Forelimb muscle (tissue), 1 donor: ENCODE measurements around the gene ZNF569. TPM values are rescaled to one million over a fixed set of nuclear protein-coding genes. Genes with fewer than 3 reads are reported as not detected.
"Not testable (repeated sequence)": the region's sequence is repeated elsewhere in the genome, so short reads cannot be mapped to it uniquely, and the experiment has no call there.

Experiments
- DNase-seq: peaks from one replicate; pipeline ENCODE4 v3.0.0-alpha.2; 2013; ENCODE audit warnings: low read depth
- polyA plus RNA-seq: library from polyadenylated mRNA; unstranded; fragments of 120-200 nt; gene quantifications from one replicate; pipeline ENCODE4 v1.2.1, GENCODE V29; 2013; ENCODE audit not compliant: insufficient read length

Gene ZNF569
- 8.3 TPM for polyA plus RNA-seq

DNA sequence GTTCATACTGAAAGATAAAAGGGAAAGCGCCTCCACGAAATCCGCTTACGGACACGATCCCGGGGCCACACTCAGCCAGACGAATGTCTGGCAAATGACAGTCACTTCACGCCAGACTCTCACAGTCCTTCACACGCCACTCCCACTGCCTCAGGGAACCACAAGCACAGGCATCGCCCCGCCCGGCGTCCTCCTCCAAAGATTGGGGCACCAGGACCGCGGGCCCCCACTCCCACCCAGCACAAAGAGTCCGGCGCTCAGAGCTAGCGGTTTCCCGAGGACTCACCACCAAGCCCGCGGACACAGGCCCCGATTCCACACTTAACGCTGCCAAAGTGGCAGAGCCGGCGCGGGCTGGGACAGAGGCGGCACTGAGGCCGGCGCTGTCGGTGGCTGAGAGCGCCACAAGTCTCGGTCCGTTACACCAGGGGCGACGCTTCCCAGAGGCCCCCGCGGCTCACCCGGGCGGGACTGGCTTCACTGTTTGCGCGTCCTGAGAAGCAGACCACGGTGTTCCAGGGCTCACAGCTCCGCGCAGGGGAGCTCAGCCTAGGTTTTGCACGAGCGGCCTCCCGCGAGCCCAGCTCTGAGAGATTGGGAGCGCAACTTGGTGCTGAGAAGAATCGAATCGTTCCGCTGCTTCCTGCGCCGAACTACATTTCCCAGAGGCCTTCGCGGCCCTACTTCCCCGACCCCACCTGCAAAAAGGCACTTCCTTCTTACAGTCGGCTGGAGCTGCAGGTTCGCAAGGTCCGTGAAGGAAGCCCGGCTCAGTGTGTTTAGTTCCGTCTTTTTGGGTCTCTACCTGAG is at the start of gene ZNF569:
TSS of gene ZNF569 (minus strand) at position 647 of the 810 bp plus-strand sequence. CDS start 22,523 bp downstream, outside the sequence.
- peak; percentile 91 for DNase-seq

DNA sequence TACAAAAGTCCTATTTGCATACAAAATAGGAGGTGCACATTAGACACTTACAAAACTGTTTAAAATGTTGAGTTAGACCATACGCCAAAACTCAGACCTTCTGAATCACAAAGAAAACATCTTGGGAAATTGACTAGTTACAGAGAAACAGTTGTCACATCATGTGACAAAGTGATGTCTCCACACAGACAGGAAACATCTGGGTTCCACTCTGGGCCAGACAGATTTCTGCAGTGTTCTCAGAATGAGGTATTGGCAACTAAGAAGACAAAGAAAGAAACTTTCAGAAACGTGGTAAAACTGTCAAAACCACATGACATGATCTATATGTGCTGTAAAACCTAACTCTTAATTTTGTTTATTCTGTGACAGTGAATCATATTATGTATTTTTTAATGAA is 46.2 kb upstream of the ZNF569 start:
- DNase-seq = no peak

DNA sequence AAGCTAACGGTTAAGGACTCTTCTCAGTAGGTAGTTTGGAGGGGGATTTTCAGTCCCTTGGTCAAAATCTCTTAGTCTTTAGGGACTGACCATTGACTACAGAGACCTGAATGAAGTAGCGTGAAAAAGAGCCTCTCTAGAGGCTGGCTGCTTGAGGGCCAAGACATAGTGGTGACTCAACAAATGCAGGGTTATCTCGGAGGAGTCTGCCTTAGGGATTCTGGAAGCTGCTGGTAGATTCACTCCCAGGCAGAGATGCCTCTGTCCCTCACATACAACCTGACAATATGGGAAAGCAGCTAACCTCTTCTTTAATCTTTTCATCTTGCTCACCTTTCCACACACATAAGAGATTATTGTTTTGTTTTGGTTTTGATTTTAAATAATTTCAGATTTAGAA is 44.6 kb upstream of the ZNF569 start:
- no peak for DNase-seq

DNA sequence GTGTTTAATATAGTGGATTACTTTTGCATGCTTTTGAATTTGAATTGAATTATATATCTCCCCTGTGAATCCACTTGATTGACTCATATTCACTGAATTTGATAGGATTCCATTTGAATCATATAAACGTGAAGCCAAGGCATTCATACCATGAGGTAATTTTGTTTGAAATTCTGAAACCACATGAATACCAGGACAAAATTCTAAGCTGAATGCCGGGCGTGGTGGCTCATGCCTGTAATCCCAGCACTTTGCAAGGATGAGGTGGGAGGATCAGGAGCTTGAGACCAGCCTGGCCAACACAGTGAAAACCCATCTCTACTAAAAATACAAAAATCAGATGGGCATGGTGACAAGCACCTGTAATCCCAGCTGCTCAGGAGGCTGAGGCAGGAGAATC is 43.9 kb upstream of the ZNF569 start:
- DNase-seq = no peak

DNA sequence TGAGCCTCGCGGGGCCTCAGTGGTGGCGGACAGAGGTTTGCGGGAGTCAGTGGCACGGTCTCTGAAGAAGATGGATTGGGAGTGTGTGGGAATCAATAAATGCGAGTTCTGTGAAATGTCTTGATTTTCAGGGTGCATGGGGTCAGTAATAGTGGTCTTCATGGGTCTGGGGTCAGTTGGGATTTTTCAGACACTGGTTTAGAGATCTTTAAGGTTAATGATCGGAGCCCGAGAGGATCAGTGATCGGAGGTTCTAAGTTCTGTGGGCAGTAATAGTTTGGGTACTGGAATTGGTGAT is 39.9 kb upstream of the ZNF569 start:
- DNase-seq = no peak

DNA sequence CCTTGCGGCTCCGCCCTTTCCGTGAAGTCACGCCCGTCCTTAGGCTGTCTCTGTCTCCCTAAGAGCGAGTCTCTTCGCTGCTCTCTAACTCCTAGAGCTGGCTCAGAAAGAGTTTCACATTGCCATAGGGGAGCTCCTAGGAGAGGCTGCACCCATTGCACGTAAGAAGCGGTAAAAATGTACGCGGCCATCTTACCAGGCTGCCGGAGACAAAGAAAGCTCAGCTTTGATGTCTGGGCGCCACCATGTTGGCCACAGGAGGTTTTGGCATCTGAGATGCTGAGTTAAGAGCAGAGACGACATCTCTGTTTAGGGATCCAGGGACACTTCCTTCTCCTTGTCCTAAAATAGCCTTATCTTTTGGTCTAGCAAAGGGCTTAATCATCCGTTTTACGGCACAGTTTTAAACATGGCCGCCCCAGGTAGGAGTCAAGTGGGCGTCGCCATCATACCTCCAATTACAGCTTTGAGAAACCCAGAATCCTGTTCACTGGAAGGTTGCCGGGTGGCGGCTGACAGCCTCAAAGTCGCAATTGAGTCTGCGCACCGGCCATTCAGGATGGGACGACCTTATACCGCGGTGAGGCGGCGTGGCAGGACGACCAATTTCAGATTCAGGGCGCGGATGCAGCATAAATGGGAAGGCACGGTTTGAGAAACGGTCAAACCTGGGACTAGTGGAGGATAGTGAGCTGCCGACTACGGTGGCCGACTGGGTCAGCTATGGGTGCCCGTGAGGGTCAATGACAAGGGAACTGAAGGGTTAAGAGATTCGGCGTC is 39.3 kb upstream of the ZNF569 start, which contains the start of gene ZNF793:
TSS of gene ZNF793 (plus strand) at position 553 of the 780 bp plus-strand sequence. CDS start 16,501 bp downstream, outside the sequence.
- peak; percentile 65 for DNase-seq

DNA sequence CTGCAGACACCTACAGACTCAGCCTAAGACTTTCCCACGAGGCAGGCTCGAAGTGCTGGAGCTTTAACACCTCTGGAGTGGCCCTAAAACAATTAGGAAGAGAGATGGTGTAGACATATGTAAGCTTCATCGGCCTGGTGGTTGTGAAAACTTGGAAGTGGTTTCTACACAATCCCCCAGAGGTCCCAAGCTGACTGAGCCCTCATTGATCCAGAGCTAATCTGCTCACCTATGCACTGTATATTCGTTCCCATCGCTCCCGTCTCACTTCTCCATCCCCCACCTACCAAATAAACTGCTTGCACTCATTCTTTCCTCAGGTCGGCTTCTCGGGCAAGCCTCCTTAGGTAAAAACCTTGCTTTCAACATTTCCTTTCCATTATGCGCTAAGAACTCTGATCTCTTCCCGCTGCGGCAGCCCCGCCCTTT is 38.7 kb upstream of the ZNF569 start:
- no peak for DNase-seq

DNA sequence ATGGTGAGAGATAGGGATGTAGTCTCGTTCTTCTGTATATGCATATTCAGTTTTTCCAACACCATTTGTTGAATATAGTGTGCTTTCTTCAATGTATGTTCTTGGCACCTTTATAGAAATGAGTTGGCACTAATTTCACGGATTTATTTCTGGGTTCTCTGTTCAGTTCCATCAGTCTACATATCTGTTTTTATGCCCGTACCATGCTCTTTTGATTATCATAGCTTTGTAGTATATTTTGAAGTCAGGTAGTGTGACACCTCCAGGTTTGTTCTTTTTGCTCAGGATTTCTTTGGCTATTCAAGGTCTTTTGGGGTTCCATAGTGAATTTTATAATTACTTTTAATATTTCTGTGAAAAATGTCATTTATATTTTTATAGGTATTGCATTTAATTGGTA is 25.0 kb upstream of the ZNF569 start:
- no peak for DNase-seq

DNA sequence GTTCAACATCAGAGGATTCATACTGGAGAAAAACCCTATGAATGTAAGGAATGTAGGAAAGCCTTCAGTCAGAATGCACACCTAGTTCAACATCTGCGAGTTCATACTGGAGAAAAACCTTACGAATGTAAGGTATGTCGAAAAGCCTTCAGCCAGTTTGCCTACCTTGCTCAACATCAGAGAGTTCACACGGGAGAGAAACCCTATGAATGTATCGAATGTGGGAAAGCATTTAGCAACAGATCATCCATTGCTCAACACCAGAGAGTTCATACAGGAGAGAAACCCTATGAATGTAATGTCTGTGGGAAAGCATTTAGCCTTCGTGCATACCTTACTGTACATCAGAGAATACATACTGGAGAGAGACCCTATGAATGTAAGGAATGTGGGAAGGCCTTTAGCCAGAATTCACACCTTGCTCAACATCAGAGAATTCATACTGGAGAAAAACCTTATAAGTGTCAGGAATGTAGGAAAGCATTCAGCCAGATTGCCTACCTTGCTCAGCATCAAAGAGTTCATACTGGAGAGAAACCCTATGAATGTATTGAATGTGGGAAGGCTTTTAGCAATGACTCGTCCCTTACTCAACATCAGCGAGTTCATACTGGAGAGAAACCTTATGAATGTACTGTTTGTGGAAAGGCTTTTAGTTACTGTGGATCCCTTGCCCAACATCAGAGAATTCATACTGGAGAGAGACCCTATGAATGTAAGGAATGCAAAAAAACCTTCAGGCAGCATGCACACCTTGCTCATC is 17.3 kb upstream of the ZNF569 start:
- no peak for DNase-seq

DNA sequence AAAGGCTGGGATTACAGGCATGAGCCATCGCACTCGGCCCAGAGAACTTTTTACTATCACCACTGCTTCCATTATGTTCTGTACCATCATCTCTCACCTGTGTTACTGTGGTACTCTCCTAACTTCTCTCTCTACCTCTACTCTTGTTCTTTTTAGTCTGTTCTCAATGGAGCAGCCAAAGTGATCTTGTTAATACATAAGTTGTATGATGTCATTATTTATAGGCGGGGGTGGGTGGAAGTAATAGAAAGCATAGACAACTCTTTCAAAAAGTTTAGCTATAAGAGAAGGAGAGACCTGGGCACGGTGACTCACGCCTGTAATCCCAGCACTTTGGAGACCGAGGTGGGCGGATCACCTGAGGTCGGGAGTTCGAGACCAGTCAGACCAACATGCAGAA is 4.9 kb upstream of the ZNF569 start:
- DNase-seq = no peak

DNA sequence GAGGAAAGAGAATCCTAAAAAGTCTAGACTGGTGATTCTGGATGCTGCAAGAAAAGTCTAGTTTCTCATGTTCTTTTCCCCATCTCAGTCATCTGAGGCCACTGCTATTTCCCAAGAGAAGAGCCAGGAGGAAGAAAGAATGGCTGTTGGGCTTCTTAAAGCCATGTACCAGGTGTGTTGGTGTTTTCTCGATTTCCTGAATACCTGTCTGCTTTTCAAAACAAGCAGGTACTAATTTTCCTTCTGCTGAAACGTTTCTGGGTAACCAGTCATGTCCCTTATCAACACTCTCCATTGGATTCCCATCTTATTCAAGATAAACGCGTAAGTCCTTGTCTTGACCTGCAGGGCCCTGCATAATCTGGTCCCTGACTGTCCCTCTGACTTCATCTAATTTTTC is 3.0 kb upstream of the ZNF569 start:
- DNase-seq = no peak

DNA sequence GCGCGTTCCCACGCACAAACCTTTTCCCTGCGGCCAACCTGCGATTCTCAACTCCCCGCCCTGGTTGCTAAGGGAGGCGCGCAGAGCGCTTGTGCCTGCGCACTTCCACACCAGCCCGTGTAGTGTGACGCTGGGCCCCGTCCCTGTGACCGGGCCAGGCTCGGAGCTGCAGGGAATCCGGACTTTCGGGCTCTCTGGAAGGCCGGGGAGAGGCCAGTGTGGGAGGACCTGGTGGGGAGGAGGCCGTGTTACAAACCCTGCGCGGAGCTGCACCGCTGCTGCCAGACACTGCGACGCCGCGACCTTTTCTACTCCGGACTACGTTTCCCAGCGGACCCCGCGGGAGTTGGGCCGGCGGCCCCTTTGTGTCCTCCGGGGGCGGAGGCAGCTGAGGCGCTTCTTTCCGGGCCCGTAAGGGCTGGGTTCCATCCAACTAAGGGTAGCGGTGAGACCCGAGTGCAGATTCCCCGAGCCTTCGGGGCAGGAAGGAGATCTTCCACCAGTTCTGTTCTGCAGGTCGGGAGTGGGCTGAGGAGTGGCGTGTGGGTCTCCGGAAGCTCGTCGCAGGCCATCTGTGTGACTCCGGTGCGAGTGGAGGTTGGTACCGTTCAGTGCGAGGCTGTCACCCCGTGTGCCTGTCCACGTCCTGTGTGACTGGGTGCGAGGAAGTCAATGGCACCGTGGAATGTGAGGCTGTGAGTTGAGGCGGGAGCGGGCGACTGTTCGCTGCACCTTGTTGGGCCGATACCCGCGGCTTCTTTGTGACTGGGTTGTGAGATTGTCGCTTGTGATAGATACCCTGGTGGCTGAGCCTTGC is 1.9 kb upstream of the ZNF569 start, which contains the start of gene ZNF570:
TSS of gene ZNF570 (plus strand) at position 396 of the 817 bp plus-strand sequence. CDS start 999 bp downstream, outside the sequence.
- DNase-seq = no peak

DNA sequence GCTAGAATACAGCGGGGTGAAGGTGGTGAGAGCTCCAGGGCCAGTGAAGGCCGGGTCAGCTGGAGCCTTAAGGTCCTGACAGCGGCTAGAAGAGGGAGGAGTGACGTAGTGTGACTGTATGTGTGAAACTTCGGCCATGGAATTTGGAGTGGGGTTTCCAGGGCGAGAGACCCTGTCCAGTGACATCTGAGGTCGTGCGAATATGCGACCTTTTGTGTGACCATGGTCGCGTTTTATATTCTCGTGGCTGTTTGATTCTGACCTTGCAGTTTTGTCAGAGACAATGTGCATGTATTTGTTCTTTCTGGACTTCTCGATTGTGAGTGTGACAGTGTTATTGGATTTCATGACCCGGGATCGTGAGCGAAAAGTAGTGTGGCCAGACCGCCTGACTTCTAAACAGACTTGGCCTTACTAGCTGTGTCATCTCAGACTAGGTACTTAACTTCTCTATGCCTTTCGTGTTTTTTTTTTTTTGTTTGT is 405 bp upstream of the ZNF569 start:
- no peak for DNase-seq

DNA sequence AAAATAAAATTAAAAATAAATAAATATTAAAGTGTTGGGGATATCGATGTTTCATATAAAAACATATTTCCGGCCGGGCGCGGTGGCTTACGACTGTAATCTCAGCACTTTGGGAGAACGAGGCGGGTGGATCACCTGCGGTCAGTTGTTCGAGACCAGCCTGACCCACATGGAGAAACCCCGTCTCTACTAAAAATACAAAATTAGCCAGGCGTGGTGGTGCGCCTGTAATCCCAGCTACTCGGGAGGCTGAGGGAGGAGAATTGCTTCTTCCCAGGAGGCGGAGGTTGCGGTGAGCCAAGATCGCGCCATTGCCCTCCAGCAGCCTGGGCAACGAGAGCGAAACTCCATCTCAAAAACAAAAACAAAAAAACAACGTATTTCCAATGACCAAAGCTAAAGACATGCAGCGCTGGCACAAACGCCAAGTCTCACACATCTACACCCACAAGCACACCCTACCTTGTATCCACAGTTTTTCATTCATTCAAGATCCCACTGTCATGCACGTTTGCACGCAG is 907 bp downstream of the ZNF569 start:
- no peak for DNase-seq

DNA sequence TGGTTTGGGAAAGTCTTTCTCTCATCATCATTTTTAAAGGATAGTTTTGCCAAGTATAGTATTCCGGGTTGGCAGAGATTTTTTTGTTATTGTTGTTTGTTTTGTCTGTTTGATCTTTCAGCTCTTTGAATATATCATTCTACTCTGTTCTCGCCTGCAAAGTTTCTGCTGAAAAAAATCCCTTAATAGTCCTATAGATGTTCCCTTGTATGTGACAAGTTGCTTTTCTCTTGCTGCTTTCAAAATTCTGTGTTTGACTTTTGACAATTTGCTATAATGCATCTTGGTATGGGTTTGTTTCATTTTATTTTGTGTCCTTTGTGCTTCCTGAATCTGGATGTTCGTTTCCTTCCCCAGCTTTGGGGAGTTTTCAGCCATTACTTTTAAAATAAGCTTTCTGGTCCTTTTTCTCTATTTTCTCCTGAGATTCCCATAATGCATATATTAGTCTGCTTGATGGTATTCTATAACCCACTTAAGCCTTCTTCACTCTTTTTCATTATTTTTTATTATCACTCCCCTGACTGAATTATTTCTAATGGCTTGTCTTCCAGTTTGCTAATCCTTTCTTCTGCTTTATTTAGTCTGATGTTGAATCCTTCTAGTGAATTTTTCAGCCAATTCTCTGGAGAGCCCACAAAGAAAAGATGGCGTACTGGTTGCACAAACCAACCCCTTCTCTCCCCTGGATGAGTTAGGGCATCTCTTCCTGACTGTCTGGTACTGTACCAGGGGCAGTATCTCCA is 14.6 kb downstream of the ZNF569 start:
- no peak for DNase-seq

DNA sequence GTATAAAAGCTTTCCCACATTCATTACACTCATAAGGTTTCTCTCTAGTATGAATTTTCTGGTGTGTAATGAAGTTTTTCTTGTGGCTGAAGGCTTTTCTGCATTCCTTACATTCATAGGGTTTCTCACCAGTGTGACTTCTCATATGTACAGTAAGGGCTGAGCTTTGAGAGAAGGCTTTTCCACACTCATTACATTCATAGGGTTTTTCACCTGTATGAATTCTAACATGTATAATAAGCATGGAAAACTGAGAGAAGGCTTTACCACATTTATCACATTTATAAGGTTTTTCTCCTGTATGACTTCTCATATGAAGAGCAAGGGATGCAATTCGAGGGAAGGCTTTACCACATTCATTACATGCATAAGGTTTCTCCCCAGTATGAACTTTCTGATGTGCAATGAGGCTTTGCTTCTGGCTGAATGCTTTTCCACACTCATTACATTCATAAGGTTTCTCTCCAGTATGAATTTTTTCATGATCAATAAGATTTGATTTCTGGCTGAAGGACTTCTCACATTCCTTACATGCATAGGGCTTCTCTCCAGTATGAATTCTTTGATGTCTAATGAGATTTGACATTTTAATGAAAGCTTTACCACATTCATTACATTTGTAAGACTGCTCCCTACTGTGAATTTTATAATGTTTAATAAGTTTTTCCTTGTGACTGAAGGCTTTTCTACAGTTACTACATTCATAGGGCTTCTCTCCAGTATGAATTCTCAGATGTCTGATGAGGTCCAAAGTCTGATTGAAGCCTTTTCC is 53.7 kb downstream of the ZNF569 start:
- DNase-seq = no peak

DNA sequence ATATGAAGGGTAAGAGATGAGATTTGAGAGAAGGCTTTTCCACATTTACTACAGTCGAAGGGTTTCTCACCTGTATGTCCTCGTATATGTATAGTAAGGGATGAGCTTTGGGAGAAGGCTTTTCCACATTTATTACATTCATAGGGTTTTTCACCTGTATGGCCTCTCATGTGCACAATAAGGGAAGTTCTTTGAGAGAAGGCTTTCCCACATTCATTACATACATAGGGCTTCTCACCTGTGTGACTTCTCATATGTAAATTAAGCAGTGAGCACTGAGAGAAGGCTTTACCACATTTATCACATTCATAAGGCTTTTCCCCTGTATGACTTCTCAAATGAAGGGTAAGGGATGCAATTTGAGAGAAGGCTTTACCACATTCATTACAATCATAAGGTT is 54.5 kb downstream of the ZNF569 start:
- DNase-seq = no peak

DNA sequence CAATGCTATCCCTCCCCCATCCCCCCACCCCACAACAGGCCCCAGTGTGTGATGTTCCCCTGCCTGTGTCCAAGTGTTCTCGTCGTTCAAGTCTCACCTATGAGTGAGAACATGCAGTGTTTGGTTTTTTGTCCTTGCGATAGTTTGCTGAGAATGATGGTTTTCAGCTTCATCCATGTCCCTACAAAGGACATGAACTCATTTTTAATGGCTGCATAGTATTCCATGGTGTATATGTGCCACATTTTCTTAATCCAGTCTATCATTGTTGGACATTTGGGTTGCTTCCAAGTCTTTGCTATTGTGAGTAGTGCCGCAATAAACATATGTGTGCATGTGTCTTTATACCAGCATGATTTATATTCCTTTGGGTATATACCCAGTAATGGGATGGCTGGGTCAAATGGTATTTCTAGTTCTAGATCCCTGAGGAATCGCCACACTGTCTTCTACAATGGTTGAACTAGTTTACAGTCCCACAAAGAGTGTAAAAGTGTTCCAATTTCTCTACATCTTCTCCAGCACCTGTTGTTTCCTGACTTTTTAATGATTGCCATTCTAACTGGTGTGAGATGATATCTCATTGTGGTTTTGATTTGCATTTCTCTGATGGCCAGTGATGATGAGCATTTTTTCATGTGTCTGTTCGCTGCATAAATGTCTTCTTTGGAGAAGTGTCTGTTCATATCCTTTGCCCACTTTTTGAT is 61.0 kb downstream of the ZNF569 start:
- not testable (repeated sequence) for DNase-seq

DNA sequence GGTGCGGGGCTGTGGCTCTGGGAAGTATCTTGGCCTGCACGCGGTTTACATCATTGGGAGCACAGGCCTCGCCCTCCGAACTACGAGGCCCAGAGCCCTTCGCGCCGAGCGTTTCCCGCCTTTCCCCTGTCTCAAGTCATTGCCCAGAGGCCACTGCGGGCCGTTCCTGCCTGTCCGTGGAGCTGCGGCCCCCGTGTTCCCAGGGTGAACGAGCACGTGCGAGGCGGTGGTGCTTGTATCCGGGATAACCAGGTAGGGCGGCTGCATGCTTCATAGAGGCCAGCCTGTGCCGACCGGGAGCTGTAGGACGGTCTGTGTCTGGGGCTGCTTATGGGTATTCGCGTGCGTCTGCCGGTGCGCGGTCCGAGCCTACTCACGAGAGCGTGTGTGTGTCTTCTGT is 63.8 kb downstream of the ZNF569 start:
- no peak for DNase-seq
